ENCODE measurements around the gene WNT1.

GRCh38 chr12:48996794-48997718 is 18.9 kb downstream of the WNT1 start:
- TF ChIP-seq CEBPB (IDR thresholded peaks at IDR 0.05; ENCODE audit: low read depth, low read length) (no peak), CTCF (conservative IDR thresholded peaks at IDR 0.05; ENCODE audit: low read depth, low read length) (peak; percentile 79), FOS (IDR thresholded peaks at IDR 0.05; ENCODE audit: low read depth, low read length) (no peak), POLR2A (IDR thresholded peaks at IDR 0.05; ENCODE audit: low read depth, low read length) (no peak), ELK1 (IDR thresholded peaks at IDR 0.05; ENCODE audit: borderline replicate concordance, low read depth, low read length) (no peak), RCOR1 (IDR thresholded peaks at IDR 0.05; ENCODE audit: insufficient replicate concordance, low read length) (no peak), SMC3 (IDR thresholded peaks at IDR 0.05; ENCODE audit: low read depth, low read length) (peak; percentile 77), RFX5 (IDR thresholded peaks at IDR 0.05; ENCODE audit: low read depth, low read length) (no peak), MXI1 (IDR thresholded peaks at IDR 0.05; ENCODE audit: borderline replicate concordance, low read depth, low read length) (no peak), CHD1 (IDR thresholded peaks at IDR 0.05; ENCODE audit: low read depth, low read length) (no peak), USF2 (IDR thresholded peaks at IDR 0.05; ENCODE audit: low read depth, low read length) (no peak), MAZ (IDR thresholded peaks at IDR 0.05; ENCODE audit: borderline replicate concordance, low read depth, low read length) (no peak; the same call in 1 of the 2 replicates), RAD21 (IDR thresholded peaks at IDR 0.05; ENCODE audit: low read length) (peak; percentile 72), BHLHE40 (IDR thresholded peaks at IDR 0.05; ENCODE audit: low read depth, low read length) (no peak)

Measured in IMR-90 (cell line).